HCT116 (cell line): Measurements from ENCODE around the gene TMEM240.

Experiments
- CTCF ChIP-seq, 3 experiments: fragments of 200-600 bp in 1 of 3; sonication (generic) in 1 of 3; IDR thresholded peaks in 2 of 3; conservative IDR thresholded peaks in 1 of 3; 2 replicates each; pipeline ENCODE4 v1.5.1; 2012 to 2017; ENCODE audit warnings: low read depth in 2 of 3, low read length in 2 of 3, antibody characterized with exemption in 1 of 3, borderline replicate concordance in 1 of 3, control low read depth in 1 of 3, mild to moderate bottlenecking in 1 of 3, mixed read lengths in 1 of 3, mixed run types in 1 of 3, moderate library complexity in 1 of 3; ENCODE audit not compliant: insufficient read depth in 1 of 3
- EZH2 ChIP-seq: fragments of 200-600 bp; sonication (generic); IDR thresholded peaks from 2 replicates; pipeline ENCODE4 v1.6.1; 2017; ENCODE audit warnings: antibody characterized with exemption, mixed run types
- EZH2phosphoT487 ChIP-seq: fragments of 200-600 bp; IDR thresholded peaks from 2 replicates; pipeline ENCODE4 v1.6.1; 2018; ENCODE audit warnings: antibody characterized with exemption, borderline replicate concordance
- POLR2A ChIP-seq: IDR thresholded peaks from 2 replicates; pipeline ENCODE4 v1.7.0; 2011; ENCODE audit warnings: borderline replicate concordance; ENCODE audit not compliant: insufficient read depth, insufficient read length; ENCODE audit errors: extremely low read depth
- SRF ChIP-seq: IDR thresholded peaks from 2 replicates; pipeline ENCODE4 v1.6.1; 2012; ENCODE audit warnings: low read depth
- ZFX ChIP-seq: fragments of 450-650 bp; IDR thresholded peaks from 2 replicates; pipeline ENCODE4 v1.6.1; 2017
- TF ChIP-seq, protein P1 (sequence below): IDR thresholded peaks from 2 replicates; pipeline ENCODE4 v1.6.1; 2012

DNA sequence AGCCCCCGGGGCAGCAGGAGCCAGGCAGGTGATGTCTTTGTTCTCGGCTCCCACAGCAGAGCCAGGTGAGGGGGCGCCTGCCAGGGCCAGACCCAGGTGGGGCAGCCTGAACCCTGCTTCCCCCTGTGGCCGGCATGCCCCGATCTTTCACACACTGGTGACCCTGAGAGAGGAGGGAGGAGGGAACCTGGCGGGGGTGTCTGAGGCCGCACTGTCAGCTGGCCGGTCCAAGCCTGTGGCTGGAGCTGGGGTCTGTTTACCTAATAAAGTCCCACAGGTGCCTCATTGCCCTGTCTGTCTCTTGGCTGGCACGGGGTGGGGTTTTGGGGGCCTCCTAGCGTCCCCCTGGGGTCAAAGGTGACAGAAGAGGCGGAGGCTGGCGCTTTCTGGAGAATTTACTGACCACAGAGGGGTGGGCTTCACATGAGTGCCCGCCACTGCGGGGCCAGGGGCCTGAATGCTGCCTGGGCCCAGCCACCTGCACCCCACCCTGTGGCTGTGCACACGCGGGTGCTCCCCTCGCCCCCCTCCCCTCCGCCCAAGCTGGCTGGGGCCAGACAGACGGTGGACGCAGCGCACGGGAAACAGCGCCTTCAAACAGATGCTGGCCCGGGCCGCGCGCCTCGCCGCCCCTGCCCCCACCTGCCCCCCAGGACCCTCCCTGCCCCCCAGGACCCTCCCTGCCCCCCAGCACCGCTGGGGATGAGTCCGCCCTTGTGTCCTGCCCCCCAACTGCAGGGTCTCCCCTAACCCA lies 5.8 kb downstream of the TMEM240 start:
- TF ChIP-seq EZH2phosphoT487 (no peak), CTCF (IDR thresholded peaks at IDR 0.05 in 2 of 3, conservative IDR thresholded peaks at IDR 0.05 in 1 of 3; ENCODE audit: borderline replicate concordance in 1 of 3, insufficient read depth in 1 of 3, low read depth in 2 of 3, low read length in 2 of 3) (no peak), POLR2A (no peak), EZH2 (no peak), SRF (no peak), ZFX (no peak)
- TF ChIP-seq, protein P1, sequence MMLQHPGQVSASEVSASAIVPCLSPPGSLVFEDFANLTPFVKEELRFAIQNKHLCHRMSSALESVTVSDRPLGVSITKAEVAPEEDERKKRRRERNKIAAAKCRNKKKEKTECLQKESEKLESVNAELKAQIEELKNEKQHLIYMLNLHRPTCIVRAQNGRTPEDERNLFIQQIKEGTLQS = no peak
